Liver (tissue), 9 donors: ENCODE results near the gene GNA14. TPM values are rescaled to one million over a fixed set of nuclear protein-coding genes. Genes with fewer than 3 reads are reported as not detected.
A peak's percentile ranks its signal among the peaks of the same experiment; 100 is the strongest.

Experiments
- DNase-seq: peaks from one replicate; pipeline ENCODE4 v3.0.0-alpha.2; 2017; ENCODE audit warnings: low spot score
- H3K27ac ChIP-seq, 2 donors: one replicate each; pipeline ENCODE4 v1.7.0; 2013; ENCODE audit warnings: inconsistent platforms in 2 of 2, low read length in 2 of 2, control low read depth in 1 of 2, low read depth in 1 of 2, mild to moderate bottlenecking in 1 of 2
- H3K27me3 ChIP-seq, 4 donors: one replicate each; pipeline versions ENCODE4 v1.6.1 to v1.7.0; 2013; ENCODE audit warnings: low read length in 3 of 4, inconsistent platforms in 1 of 4, mild to moderate bottlenecking in 1 of 4, moderate library complexity in 1 of 4; ENCODE audit not compliant: control insufficient read depth in 4 of 4, insufficient read depth in 4 of 4
- H3K36me3 ChIP-seq, 4 donors: one replicate each; pipeline versions ENCODE4 v1.6.1 to v1.7.0; 2013; ENCODE audit warnings: low read length in 3 of 4, mild to moderate bottlenecking in 3 of 4, low read depth in 1 of 4, moderate library complexity in 1 of 4; ENCODE audit not compliant: control insufficient read depth in 4 of 4, insufficient read depth in 3 of 4
- H3K4me1 ChIP-seq, 4 donors: one replicate each; pipeline versions ENCODE4 v1.6.1 to v1.7.0; 2013; ENCODE audit warnings: low read length in 3 of 4, mild to moderate bottlenecking in 3 of 4, moderate library complexity in 1 of 4; ENCODE audit not compliant: control insufficient read depth in 4 of 4, insufficient read depth in 4 of 4
- H3K4me3 ChIP-seq, 3 donors: one replicate each; pipeline versions ENCODE4 v1.6.1 to v1.7.0; 2013; ENCODE audit warnings: low read length in 3 of 3, control low read depth in 1 of 3, low read depth in 1 of 3, mild to moderate bottlenecking in 1 of 3
- H3K9ac ChIP-seq, 2 donors: one replicate each; pipeline ENCODE4 v1.7.0; 2013; ENCODE audit warnings: low read length in 2 of 2, mild to moderate bottlenecking in 2 of 2, moderate library complexity in 2 of 2, control low read depth in 1 of 2, low read depth in 1 of 2
- H3K9me3 ChIP-seq, 4 donors: one replicate each; pipeline versions ENCODE4 v1.6.1 to v1.7.0; 2013; ENCODE audit warnings: low read length in 3 of 4; ENCODE audit not compliant: control insufficient read depth in 4 of 4
- ATF3 ChIP-seq: IDR thresholded peaks from 2 replicates; pipeline ENCODE4 v1.6.1; 2016; ENCODE audit warnings: antibody characterized with exemption
- CTCF ChIP-seq: fragments of 150-350 bp; IDR thresholded peaks from 2 replicates; pipeline ENCODE4 v1.5.1; 2017; ENCODE audit warnings: improper control_type of control experiment, low read depth, low read length; ENCODE audit not compliant: missing input control
- EGR1 ChIP-seq, 2 donors: IDR thresholded peaks; 2 replicates each; pipeline ENCODE4 v1.6.1; 2016 to 2018; ENCODE audit warnings: antibody characterized with exemption in 2 of 2, low read depth in 2 of 2
- FOXA1 ChIP-seq: IDR thresholded peaks from 2 replicates; pipeline ENCODE4 v1.6.1; 2016; ENCODE audit warnings: antibody characterized with exemption
- FOXA2 ChIP-seq: IDR thresholded peaks from 2 replicates; pipeline ENCODE4 v1.6.1; 2016; ENCODE audit warnings: antibody characterized with exemption
- GABPA ChIP-seq, 2 donors: IDR thresholded peaks in 1 of 2; conservative IDR thresholded peaks in 1 of 2; 2 replicates each; pipeline ENCODE4 v1.6.1; 2016; ENCODE audit warnings: antibody characterized with exemption in 2 of 2, mild to moderate bottlenecking in 1 of 2, moderate library complexity in 1 of 2
- JUND ChIP-seq, 2 donors: IDR thresholded peaks; 2 replicates each; pipeline ENCODE4 v1.6.1; 2016; ENCODE audit warnings: antibody characterized with exemption in 2 of 2
- NR2F2 ChIP-seq: IDR thresholded peaks from 2 replicates; pipeline ENCODE4 v1.6.1; 2016; ENCODE audit warnings: antibody characterized with exemption
- RAD21 ChIP-seq, 2 donors: IDR thresholded peaks; 2 replicates each; pipeline ENCODE4 v1.6.1; 2016; ENCODE audit warnings: antibody characterized with exemption in 2 of 2, mild to moderate bottlenecking in 2 of 2
- RXRA ChIP-seq, 2 donors: IDR thresholded peaks; 2 replicates each; pipeline ENCODE4 v1.6.1; 2017 to 2018; ENCODE audit warnings: antibody characterized with exemption in 2 of 2, mild to moderate bottlenecking in 1 of 2
- SP1 ChIP-seq: IDR thresholded peaks from 2 replicates; pipeline ENCODE4 v1.6.1; 2018; ENCODE audit warnings: antibody characterized with exemption, mild to moderate bottlenecking
- TAF1 ChIP-seq: conservative IDR thresholded peaks from 2 replicates; pipeline ENCODE4 v1.6.1; 2016; ENCODE audit warnings: antibody characterized with exemption, mild to moderate bottlenecking
- YY1 ChIP-seq: IDR thresholded peaks from 2 replicates; pipeline ENCODE4 v1.6.1; 2016; ENCODE audit warnings: antibody characterized with exemption, mild to moderate bottlenecking
- ZBTB33 ChIP-seq: IDR thresholded peaks from 2 replicates; pipeline ENCODE4 v1.6.1; 2016; ENCODE audit warnings: antibody characterized with exemption
- WGBS: extraction: QIAGEN DNeasy Blood & Tissue Kit; methylation state at CpG from one replicate; pipeline ENCODE4 v1.1.7; 2013; 5-methylcytosine and 5-hydroxymethylcytosine counted together
- polyA plus RNA-seq, 2 donors: library from polyadenylated mRNA; stranded (reverse) in 1 of 2; unstranded in 1 of 2; fragments of 200-250 nt in 1 of 2; fragments of >200 nt in 1 of 2; fragmentation: Nextera tagmentation in 1 of 2; extraction: Ambion mirVana in 1 of 2; gene quantifications; one replicate each; pipeline versions ENCODE4 v1.2.1 to v1.2.3, GENCODE V29; 2013 to 2015
- total RNA-seq, 2 donors: library from RNA; depleted of rRNA; stranded (reverse); fragments of >200 nt; gene quantifications; one replicate each; pipeline ENCODE4 v1.2.3, GENCODE V29; 2014
- TF ChIP-seq, protein P1 (sequence below): IDR thresholded peaks from 2 replicates; pipeline ENCODE4 v1.6.1; 2016; ENCODE audit warnings: antibody characterized with exemption
- TF ChIP-seq, protein P2 (sequence below): IDR thresholded peaks from 2 replicates; pipeline ENCODE4 v1.6.1; 2016; ENCODE audit warnings: antibody characterized with exemption, mild to moderate bottlenecking
- donor health status: healthy.
- donor health status: healthy.
- donor health status: healthy.
- donor health status: healthy.
- donor health status: healthy.

Gene GNA14
- total and polyA plus RNA-seq, 4 donors = 1.1 to 5.4 (median 2.9) TPM

GRCh38 chr9:77523891-77524290 lies 124.2 kb downstream of the GNA14 start (continued):
- no peak for TF ChIP-seq FOXA2
- TF ChIP-seq SP1 = no peak
- TF ChIP-seq RXRA (IDR thresholded peaks at IDR 0.05) = no peak
- no peak for TF ChIP-seq CTCF
- no peak for TF ChIP-seq JUND (IDR thresholded peaks at IDR 0.05)

- 47% methylated on average over 3 of the region's 3 CpGs for WGBS
Measured at GRCh38 chr9:77521091-77521490, 127.0 kb downstream of the GNA14 start.

DNA sequence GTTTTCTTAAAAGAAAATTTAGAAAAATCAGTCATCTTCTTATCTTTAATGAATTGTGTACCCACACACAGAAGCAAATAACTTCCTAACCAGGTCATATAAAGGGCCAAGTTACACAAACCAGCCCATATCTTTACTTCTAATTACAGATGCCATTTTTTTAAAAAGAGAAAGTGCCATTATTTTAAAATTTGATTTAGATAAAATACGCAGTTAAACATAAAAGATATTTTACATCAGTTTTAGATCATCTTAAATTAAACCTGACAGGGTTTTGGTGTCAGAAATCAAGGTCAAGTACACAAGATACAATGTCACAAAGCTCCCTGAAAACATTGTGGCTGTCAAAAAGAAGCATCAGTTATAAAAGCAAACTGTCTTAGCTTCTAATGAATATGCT lies 129.4 kb downstream of the GNA14 start:
- Histone ChIP-seq H3K4me1 (no peaks in the 10 kb centered on the region), H3K36me3 (no peaks in the 10 kb centered on the region), H3K27me3 (no peaks in the 10 kb centered on the region), H3K9ac (no peak overlapping the region), H3K27ac (no peak overlapping the region), H3K4me3 (no peak overlapping the region), H3K9me3 (no peaks in the 10 kb centered on the region)
- 92% methylated on average over 1 of the region's 1 CpG for WGBS
- DNase-seq = no peak
- TF ChIP-seq ATF3 (no peak), YY1 (no peak), RXRA (IDR thresholded peaks at IDR 0.05) (no peak), EGR1 (IDR thresholded peaks at IDR 0.05; ENCODE audit: low read depth in 2 of 2) (no peak), NR2F2 (no peak), GABPA (IDR thresholded peaks at IDR 0.05 in 1 of 2, conservative IDR thresholded peaks at IDR 0.05 in 1 of 2) (no peak), ZBTB33 (no peak), FOXA2 (no peak), TAF1 (no peak), RAD21 (IDR thresholded peaks at IDR 0.05) (no peak), JUND (IDR thresholded peaks at IDR 0.05) (no peak), FOXA1 (no peak)
- TF ChIP-seq, protein P1, sequence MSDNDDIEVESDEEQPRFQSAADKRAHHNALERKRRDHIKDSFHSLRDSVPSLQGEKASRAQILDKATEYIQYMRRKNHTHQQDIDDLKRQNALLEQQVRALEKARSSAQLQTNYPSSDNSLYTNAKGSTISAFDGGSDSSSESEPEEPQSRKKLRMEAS = no peak

More at GRCh38 chr9:77521091-77521490, 127.0 kb downstream of the GNA14 start:
- Histone ChIP-seq H3K27ac (no peak overlapping the region), H3K27me3 (no peaks in the 10 kb centered on the region), H3K9me3 (no peaks in the 10 kb centered on the region), H3K4me1 (no peaks in the 10 kb centered on the region), H3K36me3 (no peaks in the 10 kb centered on the region), H3K4me3 (no peak overlapping the region), H3K9ac (no peak overlapping the region)
- no peak for DNase-seq
- TF ChIP-seq JUND (IDR thresholded peaks at IDR 0.05) = no peak
- TF ChIP-seq, protein P2, sequence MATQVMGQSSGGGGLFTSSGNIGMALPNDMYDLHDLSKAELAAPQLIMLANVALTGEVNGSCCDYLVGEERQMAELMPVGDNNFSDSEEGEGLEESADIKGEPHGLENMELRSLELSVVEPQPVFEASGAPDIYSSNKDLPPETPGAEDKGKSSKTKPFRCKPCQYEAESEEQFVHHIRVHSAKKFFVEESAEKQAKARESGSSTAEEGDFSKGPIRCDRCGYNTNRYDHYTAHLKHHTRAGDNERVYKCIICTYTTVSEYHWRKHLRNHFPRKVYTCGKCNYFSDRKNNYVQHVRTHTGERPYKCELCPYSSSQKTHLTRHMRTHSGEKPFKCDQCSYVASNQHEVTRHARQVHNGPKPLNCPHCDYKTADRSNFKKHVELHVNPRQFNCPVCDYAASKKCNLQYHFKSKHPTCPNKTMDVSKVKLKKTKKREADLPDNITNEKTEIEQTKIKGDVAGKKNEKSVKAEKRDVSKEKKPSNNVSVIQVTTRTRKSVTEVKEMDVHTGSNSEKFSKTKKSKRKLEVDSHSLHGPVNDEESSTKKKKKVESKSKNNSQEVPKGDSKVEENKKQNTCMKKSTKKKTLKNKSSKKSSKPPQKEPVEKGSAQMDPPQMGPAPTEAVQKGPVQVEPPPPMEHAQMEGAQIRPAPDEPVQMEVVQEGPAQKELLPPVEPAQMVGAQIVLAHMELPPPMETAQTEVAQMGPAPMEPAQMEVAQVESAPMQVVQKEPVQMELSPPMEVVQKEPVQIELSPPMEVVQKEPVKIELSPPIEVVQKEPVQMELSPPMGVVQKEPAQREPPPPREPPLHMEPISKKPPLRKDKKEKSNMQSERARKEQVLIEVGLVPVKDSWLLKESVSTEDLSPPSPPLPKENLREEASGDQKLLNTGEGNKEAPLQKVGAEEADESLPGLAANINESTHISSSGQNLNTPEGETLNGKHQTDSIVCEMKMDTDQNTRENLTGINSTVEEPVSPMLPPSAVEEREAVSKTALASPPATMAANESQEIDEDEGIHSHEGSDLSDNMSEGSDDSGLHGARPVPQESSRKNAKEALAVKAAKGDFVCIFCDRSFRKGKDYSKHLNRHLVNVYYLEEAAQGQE = no peak
- TF ChIP-seq TAF1 = no peak
- TF ChIP-seq ZBTB33 = no peak
- TF ChIP-seq NR2F2 = peak; percentile 58
- TF ChIP-seq EGR1 (IDR thresholded peaks at IDR 0.05; ENCODE audit: low read depth in 2 of 2) = no peak
